Keratinocyte (primary cell): ENCODE data around the gene NDUFV1.

Source experiments
- CTCF ChIP-seq, 3 experiments: IDR thresholded peaks in 1 of 3; conservative IDR thresholded peaks in 1 of 3; optimal IDR thresholded peaks in 1 of 3; 2 replicates in 2 of 3; 3 replicates in 1 of 3; pipeline versions ENCODE3 to v1.5.1; 2011; ENCODE audit warnings: low read length in 3 of 3, mild to moderate bottlenecking in 3 of 3, moderate library complexity in 2 of 3, control low read depth in 1 of 3, inconsistent platforms in 1 of 3; ENCODE audit not compliant: insufficient read depth in 2 of 3; ENCODE audit errors: extremely low read depth in 1 of 3
- EZH2 ChIP-seq: IDR thresholded peaks from one replicate; pipeline ENCODE4 v1.6.1; 2012; ENCODE audit warnings: inconsistent platforms, mild to moderate bottlenecking, low read length, moderate library complexity

- TF ChIP-seq CTCF (optimal IDR thresholded peaks at IDR 0.05 in 1 of 3, IDR thresholded peaks at IDR 0.05 in 1 of 3, conservative IDR thresholded peaks at IDR 0.05 in 1 of 3; ENCODE audit: extremely low read depth in 1 of 3, insufficient read depth in 2 of 3, low read length in 3 of 3): no peak
- no peak for TF ChIP-seq EZH2
Observed at GRCh38 chr11:67593565-67593905, 13.2 kb upstream of the NDUFV1 start.
